B cell (primary cell): ENCODE results near the gene RHOU. TPM values are rescaled to one million over a fixed set of nuclear protein-coding genes. Genes with fewer than 3 reads are reported as not detected.

Experiments used
- ATAC-seq: fragments of 200-7000 bp; cut with Tn5 transposase; one replicate; pipeline ENCODE4 v1.10.0; 2021; ENCODE audit warnings: low read depth, mild to moderate bottlenecking, moderate number of reproducible peaks, moderate library complexity
- CTCF ChIA-PET: fragments of 350-600 bp; sonication (Branson Sonifier 250); formaldehyde crosslinking; loops from one replicate; lab custom pipeline; 2021; ENCODE audit warnings: antibody characterized with exemption, inconsistent platforms; lab: Charles Lee
- POLR2A ChIA-PET: fragments of 350-600 bp; sonication (Branson Sonifier 250); formaldehyde crosslinking; loops from one replicate; lab custom pipeline; 2021; ENCODE audit warnings: antibody characterized with exemption; lab: Charles Lee
- DNase-seq: peaks from one replicate; pipeline ENCODE4 v3.0.0; 2013
- H2AFZ ChIP-seq: 2 replicates; pipeline ENCODE4 v1.6.1; 2012; ENCODE audit warnings: mild to moderate bottlenecking, low read depth, low read length; ENCODE audit not compliant: insufficient read depth, poor library complexity, severe bottlenecking
- H3K27ac ChIP-seq, 2 donors: 1 replicate in 1 of 2; 2 replicates in 1 of 2; pipeline ENCODE4 v1.5.1; 2012 to 2013; ENCODE audit warnings: low read length in 2 of 2, mild to moderate bottlenecking in 2 of 2, moderate library complexity in 1 of 2
- H3K27me3 ChIP-seq, 4 experiments: fragments of 200-600 bp in 1 of 4; sonication (generic) in 1 of 4; replicated peaks in 1 of 4; 1 replicate in 2 of 4; 2 replicates in 2 of 4; pipeline versions ENCODE4 v1.6.1 to v1.7.0; 2013 to 2016; ENCODE audit warnings: low read length in 3 of 4, mild to moderate bottlenecking in 2 of 4, mixed read lengths in 1 of 4, moderate library complexity in 1 of 4; ENCODE audit not compliant: insufficient read depth in 4 of 4, control insufficient read depth in 3 of 4; ENCODE audit errors: control extremely low read depth in 1 of 4
- H3K36me3 ChIP-seq, 2 experiments: replicated peaks in 1 of 2; 1 replicate in 1 of 2; 2 replicates in 1 of 2; pipeline versions ENCODE4 v1.6.1 to v1.7.1; 2013; ENCODE audit warnings: low read length in 1 of 2; ENCODE audit not compliant: insufficient read depth in 2 of 2, control insufficient read depth in 1 of 2; ENCODE audit errors: control extremely low read depth in 1 of 2, extremely low read depth in 1 of 2
- H3K4me1 ChIP-seq, 2 donors: fragments of 200-600 bp in 1 of 2; sonication (generic) in 1 of 2; 1 replicate in 1 of 2; 2 replicates in 1 of 2; pipeline versions ENCODE4 v1.5.1 to v1.6.1; 2013 to 2017; ENCODE audit warnings: low read length in 2 of 2; ENCODE audit not compliant: control insufficient read depth in 2 of 2, insufficient read depth in 2 of 2
- H3K4me2 ChIP-seq: replicated peaks from 2 replicates; pipeline ENCODE3; 2012; ENCODE audit warnings: mild to moderate bottlenecking, low read depth, low read length; ENCODE audit not compliant: poor library complexity, severe bottlenecking
- H3K4me3 ChIP-seq, 5 experiments: fragments of 200-600 bp in 1 of 5; sonication (generic) in 1 of 5; 1 replicate in 3 of 5; 2 replicates in 2 of 5; pipeline versions ENCODE4 v1.5.1 to v1.7.0; 2011 to 2016; ENCODE audit warnings: low read length in 4 of 5, mild to moderate bottlenecking in 4 of 5, low read depth in 2 of 5, control low read depth in 1 of 5, moderate library complexity in 1 of 5; ENCODE audit not compliant: insufficient read depth in 1 of 5; ENCODE audit errors: control extremely low read depth in 1 of 5, extremely low read depth in 1 of 5
- H3K79me2 ChIP-seq: fragments of 200-600 bp; sonication (generic); one replicate; pipeline ENCODE4 v1.6.0; 2016; ENCODE audit warnings: low read length; ENCODE audit not compliant: control insufficient read depth, insufficient read depth
- H3K9ac ChIP-seq: fragments of 200-600 bp; sonication (generic); 2 replicates; pipeline ENCODE4 v1.6.1; 2017; ENCODE audit warnings: mild to moderate bottlenecking, low read length, moderate library complexity
- H3K9me3 ChIP-seq, 3 donors: one replicate each; pipeline versions ENCODE4 v1.6.1 to v1.7.1; 2013; ENCODE audit warnings: low read length in 2 of 3; ENCODE audit not compliant: control insufficient read depth in 2 of 3, insufficient read depth in 1 of 3; ENCODE audit errors: control extremely low read depth in 1 of 3
- H4K20me1 ChIP-seq: 2 replicates; pipeline ENCODE4 v1.6.0; 2012; ENCODE audit warnings: mild to moderate bottlenecking, low read length; ENCODE audit not compliant: insufficient read depth, control insufficient read depth, poor library complexity, severe bottlenecking
- H3K27ac Mint-ChIP-seq: one replicate; pipeline ENCODE4 v1.8.0; 2021; ENCODE audit warnings: mixed read lengths
- H3K27me3 Mint-ChIP-seq: one replicate; pipeline ENCODE4 v1.8.0; 2021; ENCODE audit warnings: mixed read lengths
- H3K4me1 Mint-ChIP-seq: one replicate; pipeline ENCODE4 v1.8.0; 2021; ENCODE audit warnings: mixed read lengths
- H3K4me3 Mint-ChIP-seq: one replicate; pipeline ENCODE4 v1.8.0; 2021; ENCODE audit warnings: mixed read lengths
- H3K9me3 Mint-ChIP-seq: one replicate; pipeline ENCODE4 v1.8.0; 2022; ENCODE audit warnings: mixed read lengths; ENCODE audit not compliant: insufficient read depth
- CTCF ChIP-seq: fragments of 200-600 bp; IDR thresholded peaks from one replicate; pipeline ENCODE4 v1.8.0; 2022; ENCODE audit warnings: antibody characterized with exemption, mild to moderate bottlenecking
- EZH2 ChIP-seq: IDR thresholded peaks from 2 replicates; pipeline ENCODE4 v1.6.1; 2012; ENCODE audit warnings: borderline replicate concordance, low read depth, mild to moderate bottlenecking, moderate library complexity, low read length; ENCODE audit not compliant: insufficient read depth, poor library complexity, severe bottlenecking
- WGBS: methylation state at CpG from one replicate; pipeline ENCODE4 v1.1.5; 2013; ENCODE audit warnings: missing lambda C conversion rate; ENCODE audit not compliant: insufficient coverage; 5-methylcytosine and 5-hydroxymethylcytosine counted together
- intact Hi-C: fragments of 100-400 bp; cut with micrococcal nuclease; formaldehyde crosslinking; loops from one replicate; pipeline ENCODE4 v1.10.0; 2022
- polyA plus RNA-seq: library from polyadenylated mRNA; depleted of rRNA; stranded (reverse); fragments of >200 nt; gene quantifications from 2 replicates; pipeline ENCODE4 v1.2.3, GENCODE V29; 2012
- total RNA-seq, 2 donors: library from RNA; stranded (reverse); fragments of 120-200 nt in 1 of 2; gene quantifications; 1 replicate in 1 of 2; 2 replicates in 1 of 2; pipeline versions ENCODE4 v1.2.3 to v1.2.4, GENCODE V29; 2013 to 2022

Gene RHOU
- total and polyA plus RNA-seq, 2 donors (not counting 1 experiment from before 2014, with no cell fraction given) = 0.12 TPM; not detected in 1

DNA sequence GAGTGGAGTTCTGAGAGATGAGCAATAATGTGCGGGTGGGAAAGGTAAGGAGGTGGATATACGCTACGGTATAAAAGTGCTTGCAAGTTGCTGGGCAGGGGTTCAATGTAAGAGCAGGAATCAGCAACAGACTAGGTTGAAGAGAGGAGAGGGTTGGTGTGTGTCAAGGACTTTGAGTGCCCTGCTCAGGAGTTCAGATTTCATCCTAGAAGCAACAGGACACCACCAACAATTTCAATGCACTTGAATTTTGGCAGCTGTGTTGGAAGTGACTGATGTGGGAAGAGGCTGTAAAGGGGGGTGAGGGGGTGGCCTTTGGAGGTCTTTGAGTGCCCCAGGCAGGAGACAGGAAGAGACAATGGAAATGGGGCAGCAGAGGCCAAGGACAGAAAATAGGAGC, 57.3 kb downstream of the RHOU start:
- H3K4me1 ChIP-seq = no peaks in the 10 kb centered on the region
- no peak overlapping the region for H3K9ac ChIP-seq
- H3K36me3 ChIP-seq = no peaks in the 10 kb centered on the region
- CTCF ChIA-PET = no interaction called here
- H3K27me3 ChIP-seq = no peaks in the 10 kb centered on the region
- Mint-ChIP-seq H3K27me3 (peaks cover 5% of the 10 kb centered on the region), H3K4me3 (no peak overlapping the region), H3K27ac (no peak overlapping the region), H3K4me1 (no peaks in the 10 kb centered on the region), H3K9me3 (no peaks in the 10 kb centered on the region)
- H2AFZ ChIP-seq = no peak overlapping the region
- no peaks in the 10 kb centered on the region for H3K79me2 ChIP-seq
- H3K4me2 ChIP-seq = no peak overlapping the region
- DNase-seq (no peak), ATAC-seq (no peak)
- intact Hi-C loops = no loop called here
- H3K9me3 ChIP-seq = no peaks in the 10 kb centered on the region
- no peaks in the 10 kb centered on the region for H4K20me1 ChIP-seq
- POLR2A ChIA-PET = no interaction called here
- H3K27ac ChIP-seq = no peak overlapping the region
- 100% methylated on average over 3 of the region's 3 CpGs for WGBS
- TF ChIP-seq CTCF (no peak), EZH2 (no peak)
- H3K4me3 ChIP-seq = no peak overlapping the region

DNA sequence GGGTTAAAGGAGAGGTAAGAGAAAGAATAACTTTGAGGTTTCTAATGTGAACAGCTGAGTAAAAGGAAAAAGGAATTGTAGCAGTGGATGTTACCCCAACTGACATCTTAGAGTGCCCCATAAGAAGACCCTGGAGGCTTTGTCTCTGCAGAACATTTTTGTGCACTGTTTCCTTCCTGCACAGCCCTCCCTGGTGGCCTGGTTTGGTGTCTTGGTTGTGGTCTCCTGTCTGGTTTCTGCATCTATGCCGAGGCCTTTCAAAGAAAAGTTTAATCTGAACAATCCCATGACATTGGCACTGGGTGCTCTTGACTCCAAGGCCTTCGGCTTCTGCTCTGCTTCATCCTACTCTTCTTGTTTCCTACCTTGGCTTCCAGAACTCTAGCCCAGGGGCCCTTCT, 57.8 kb downstream of the RHOU start:
- no peak for DNase-seq
- no peaks in the 10 kb centered on the region for H3K9me3 Mint-ChIP-seq
- H3K4me1 ChIP-seq = no peaks in the 10 kb centered on the region

More for the DNA sequence above, 57.8 kb downstream of the RHOU start:
- Histone ChIP-seq H3K27me3 (no peaks in the 10 kb centered on the region), H4K20me1 (no peaks in the 10 kb centered on the region), H2AFZ (no peak overlapping the region), H3K36me3 (no peaks in the 10 kb centered on the region), H3K9ac (no peak overlapping the region), H3K27ac (no peak overlapping the region), H3K4me2 (no peak overlapping the region), H3K9me3 (no peaks in the 10 kb centered on the region), H3K4me3 (no peak overlapping the region), H3K79me2 (no peaks in the 10 kb centered on the region)
- no peak for TF ChIP-seq EZH2
- TF ChIP-seq CTCF = no peak
- Mint-ChIP-seq H3K27ac (no peak overlapping the region), H3K27me3 (peaks cover 5% of the 10 kb centered on the region), H3K4me3 (no peak overlapping the region), H3K4me1 (no peaks in the 10 kb centered on the region)
- ChIA-PET CTCF (no interaction called here), POLR2A (no interaction called here)
- intact Hi-C loops = no loop called here
- WGBS = no CpG with 5 or more reads among the region's 2 CpGs
- ATAC-seq = no peak
